Natural killer cell (primary cell): Measurements from ENCODE around the gene SLC43A3. TPM values are rescaled to one million over a fixed set of nuclear protein-coding genes. Genes with fewer than 3 reads are reported as not detected.
"Not testable (repeated sequence)": the region's sequence is repeated elsewhere in the genome, so short reads cannot be mapped to it uniquely, and the experiment has no call there.

Source experiments
- ATAC-seq, 3 donors: fragments of 150-1000 bp in 2 of 3; fragments of 200-7000 bp in 1 of 3; cut with Tn5 transposase; 1 replicate in 1 of 3; 2 replicates in 2 of 3; pipeline ENCODE4 v1.10.0; 2021; ENCODE audit warnings: mild to moderate bottlenecking in 2 of 3, moderate library complexity in 2 of 3
- DNase-seq, 2 donors: peaks; one replicate each; pipeline versions ENCODE4 v3.0.0 to v3.0.0-alpha.2; 2013 to 2021; ENCODE audit warnings: mixed read lengths in 1 of 2
- H3K27ac ChIP-seq: one replicate; pipeline ENCODE4 v1.5.1; 2013; ENCODE audit warnings: mild to moderate bottlenecking, low read length
- H3K27me3 ChIP-seq: one replicate; pipeline ENCODE4 v1.6.1; 2013; ENCODE audit warnings: low read length; ENCODE audit not compliant: control insufficient read depth, insufficient read depth
- H3K36me3 ChIP-seq: one replicate; pipeline ENCODE4 v1.6.1; 2013; ENCODE audit warnings: low read length; ENCODE audit not compliant: control insufficient read depth, insufficient read depth
- H3K4me1 ChIP-seq: one replicate; pipeline ENCODE4 v1.6.1; 2013; ENCODE audit warnings: low read length; ENCODE audit not compliant: control insufficient read depth, insufficient read depth
- H3K4me3 ChIP-seq: one replicate; pipeline ENCODE4 v1.5.1; 2013; ENCODE audit warnings: low read length
- H3K9me3 ChIP-seq: one replicate; pipeline ENCODE4 v1.6.1; 2013; ENCODE audit warnings: low read length; ENCODE audit not compliant: control insufficient read depth, insufficient read depth
- H3K27ac Mint-ChIP-seq, 2 donors: one replicate each; pipeline ENCODE4 v1.8.0; 2022; ENCODE audit warnings: mild to moderate bottlenecking in 2 of 2, mixed read lengths in 2 of 2, moderate library complexity in 1 of 2
- H3K27me3 Mint-ChIP-seq, 2 donors: one replicate each; pipeline ENCODE4 v1.8.0; 2022; ENCODE audit warnings: low read depth in 2 of 2, mixed read lengths in 2 of 2
- H3K36me3 Mint-ChIP-seq: one replicate; pipeline ENCODE4 v1.8.0; 2022; ENCODE audit warnings: mixed read lengths
- H3K4me1 Mint-ChIP-seq, 2 donors: one replicate each; pipeline ENCODE4 v1.8.0; 2022; ENCODE audit warnings: mixed read lengths in 2 of 2
- H3K4me3 Mint-ChIP-seq: one replicate; pipeline ENCODE4 v1.8.0; 2022; ENCODE audit warnings: mild to moderate bottlenecking, moderate library complexity, mixed read lengths
- H3K9me3 Mint-ChIP-seq, 2 donors: one replicate each; pipeline ENCODE4 v1.8.0; 2022; ENCODE audit warnings: mixed read lengths in 2 of 2
- CTCF ChIP-seq: fragments of 200-600 bp; IDR thresholded peaks from one replicate; pipeline ENCODE4 v1.8.0; 2022; ENCODE audit warnings: antibody characterized with exemption
- WGBS: methylation state at CpG from one replicate; pipeline ENCODE4 v1.1.7; 2013; ENCODE audit warnings: missing lambda C conversion rate; ENCODE audit not compliant: insufficient coverage; 5-methylcytosine and 5-hydroxymethylcytosine counted together
- intact Hi-C: fragments of 100-400 bp; cut with micrococcal nuclease; formaldehyde crosslinking; loops from one replicate; pipeline ENCODE4 v1.14.2; 2022
- total RNA-seq, 4 donors: library from RNA; stranded (reverse); fragments of 120-200 nt in 1 of 4; gene quantifications; one replicate each; pipeline versions ENCODE4 v1.2.3 to v1.2.4, GENCODE V29; 2013 to 2022

The SLC43A3 gene
- total RNA-seq, 3 donors from 2014 or later (not counting 1 experiment from before 2014, with no cell fraction given): 17.0 to 22.2 (median 20.7) TPM

- ATAC-seq (no peak), DNase-seq (no peak)
- H3K4me1 ChIP-seq: peaks cover 14% of the 10 kb centered on the region
- peaks cover 9% of the 10 kb centered on the region for H3K36me3 ChIP-seq
- Mint-ChIP-seq H3K4me1 (peaks cover 0 to 4% of the 10 kb centered on the region in 2 donors), H3K4me3 (no peak overlapping the region), H3K36me3 (no peaks in the 10 kb centered on the region), H3K9me3 (no peaks in the 10 kb centered on the region), H3K27me3 (no peaks in the 10 kb centered on the region), H3K27ac (no peak overlapping the region)
- no peaks in the 10 kb centered on the region for H3K27me3 ChIP-seq
- H3K27ac ChIP-seq: no peak overlapping the region
- TF ChIP-seq CTCF: no peak
- intact Hi-C loops: no loop called here
- H3K9me3 ChIP-seq: no peaks in the 10 kb centered on the region
- H3K4me3 ChIP-seq: no peak overlapping the region
- WGBS: 83% methylated on average over 2 of the region's 2 CpGs
Observed at GRCh38 chr11:57403802-57404147, 23.1 kb downstream of the SLC43A3 start.

- intact Hi-C loops, H3K36me3 Mint-ChIP-seq, ATAC-seq, H3K9me3 Mint-ChIP-seq, DNase-seq, H3K9me3 ChIP-seq, H3K4me1 Mint-ChIP-seq, H3K36me3 ChIP-seq, H3K4me3 Mint-ChIP-seq, H3K27me3 ChIP-seq, H3K27ac ChIP-seq, H3K27ac Mint-ChIP-seq, H3K4me3 ChIP-seq, H3K27me3 Mint-ChIP-seq: not testable (repeated sequence)
- 100% methylated on average over 6 of the region's 6 CpGs for WGBS
- H3K4me1 ChIP-seq: peaks cover 14% of the 10 kb centered on the region
Observed at GRCh38 chr11:57403003-57403801, 23.7 kb downstream of the SLC43A3 start.

- Mint-ChIP-seq H3K9me3 (no peaks in the 10 kb centered on the region), H3K4me3 (no peak overlapping the region), H3K4me1 (peaks cover 0 to 4% of the 10 kb centered on the region in 2 donors), H3K27ac (no peak overlapping the region), H3K27me3 (no peaks in the 10 kb centered on the region), H3K36me3 (no peaks in the 10 kb centered on the region)
- H3K4me1 ChIP-seq: peaks cover 14% of the 10 kb centered on the region
- no peak overlapping the region for H3K4me3 ChIP-seq
- intact Hi-C loops: no loop called here
- no peaks in the 10 kb centered on the region for H3K9me3 ChIP-seq
- no peak for TF ChIP-seq CTCF
- DNase-seq (no peak), ATAC-seq (no peak)
- no peaks in the 10 kb centered on the region for H3K27me3 ChIP-seq
- no peak overlapping the region for H3K27ac ChIP-seq
- peaks cover 5% of the 10 kb centered on the region for H3K36me3 ChIP-seq
- 76% methylated on average over 6 of the region's 6 CpGs for WGBS
Observed at GRCh38 chr11:57402188-57403002, 24.5 kb downstream of the SLC43A3 start.

GRCh38 chr11:57399972-57400578 is 26.8 kb downstream of the SLC43A3 start:
- TF ChIP-seq CTCF: no peak
- H3K4me1 ChIP-seq: no peaks in the 10 kb centered on the region
- H3K27ac ChIP-seq: no peak overlapping the region
- intact Hi-C loops: no loop called here
- H3K27me3 ChIP-seq: no peaks in the 10 kb centered on the region
- Mint-ChIP-seq H3K27me3 (no peaks in the 10 kb centered on the region), H3K27ac (no peak overlapping the region), H3K4me3 (no peak overlapping the region), H3K36me3 (no peaks in the 10 kb centered on the region), H3K9me3 (no peaks in the 10 kb centered on the region), H3K4me1 (no peaks in the 10 kb centered on the region)
- H3K4me3 ChIP-seq: no peak overlapping the region
- 97% methylated on average over 4 of the region's 4 CpGs for WGBS
- DNase-seq (no peak), ATAC-seq (no peak)
- no peaks in the 10 kb centered on the region for H3K36me3 ChIP-seq
- no peaks in the 10 kb centered on the region for H3K9me3 ChIP-seq
